SU-DHL-6 (cell line): ENCODE data around the gene EEF2KMT.
"Not testable (repeated sequence)": the region's sequence is repeated elsewhere in the genome, so short reads cannot be mapped to it uniquely, and the experiment has no call there.

ENCODE experiments used
- EZH2phosphoT487 ChIP-seq: fragments of 200-600 bp; sonication (generic), shearing (Covaris generic); conservative IDR thresholded peaks from 2 replicates; pipeline ENCODE4 v1.6.1; 2018; ENCODE audit warnings: mild to moderate bottlenecking, antibody characterized with exemption, low read length, moderate library complexity, mixed read lengths
- TF ChIP-seq, protein P1 (sequence below): fragments of 200-600 bp; sonication (generic); IDR thresholded peaks from one replicate; pipeline ENCODE4 v1.5.1; 2017; ENCODE audit warnings: antibody characterized with exemption, mild to moderate bottlenecking, low read length, moderate library complexity; ENCODE audit not compliant: insufficient read depth, poor library complexity, severe bottlenecking

DNA sequence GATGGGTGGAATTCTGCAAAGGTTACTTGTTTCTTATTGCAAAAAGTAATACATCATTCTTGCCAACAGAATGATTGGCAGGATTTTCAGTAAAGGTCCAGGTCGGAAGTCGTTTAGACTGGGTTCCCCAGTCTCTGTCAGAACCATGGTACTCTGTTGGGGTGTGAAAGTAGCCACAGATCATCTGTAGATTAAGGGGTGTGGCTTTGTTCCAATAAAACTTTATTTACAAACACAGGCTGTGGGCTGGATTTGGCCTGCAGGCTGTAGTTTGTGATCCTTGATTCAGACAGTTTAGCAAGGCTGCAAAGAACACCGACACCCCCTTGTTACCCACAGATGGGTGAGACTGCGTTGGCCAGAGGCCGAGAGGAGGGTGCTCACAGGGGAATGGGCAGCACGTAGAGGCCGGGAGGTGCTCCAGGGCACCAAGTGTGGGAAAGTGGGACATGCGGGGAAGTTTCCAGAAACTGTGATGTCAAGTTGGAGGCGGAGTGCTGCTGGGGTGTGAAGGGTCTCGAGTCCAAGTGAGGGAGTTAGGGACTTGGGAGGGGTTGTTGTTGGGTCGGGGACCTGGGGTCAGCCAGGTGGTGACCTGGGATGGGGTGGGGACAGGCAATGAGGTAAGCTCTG, 13.4 kb downstream of the EEF2KMT start:
- TF ChIP-seq, protein P1, sequence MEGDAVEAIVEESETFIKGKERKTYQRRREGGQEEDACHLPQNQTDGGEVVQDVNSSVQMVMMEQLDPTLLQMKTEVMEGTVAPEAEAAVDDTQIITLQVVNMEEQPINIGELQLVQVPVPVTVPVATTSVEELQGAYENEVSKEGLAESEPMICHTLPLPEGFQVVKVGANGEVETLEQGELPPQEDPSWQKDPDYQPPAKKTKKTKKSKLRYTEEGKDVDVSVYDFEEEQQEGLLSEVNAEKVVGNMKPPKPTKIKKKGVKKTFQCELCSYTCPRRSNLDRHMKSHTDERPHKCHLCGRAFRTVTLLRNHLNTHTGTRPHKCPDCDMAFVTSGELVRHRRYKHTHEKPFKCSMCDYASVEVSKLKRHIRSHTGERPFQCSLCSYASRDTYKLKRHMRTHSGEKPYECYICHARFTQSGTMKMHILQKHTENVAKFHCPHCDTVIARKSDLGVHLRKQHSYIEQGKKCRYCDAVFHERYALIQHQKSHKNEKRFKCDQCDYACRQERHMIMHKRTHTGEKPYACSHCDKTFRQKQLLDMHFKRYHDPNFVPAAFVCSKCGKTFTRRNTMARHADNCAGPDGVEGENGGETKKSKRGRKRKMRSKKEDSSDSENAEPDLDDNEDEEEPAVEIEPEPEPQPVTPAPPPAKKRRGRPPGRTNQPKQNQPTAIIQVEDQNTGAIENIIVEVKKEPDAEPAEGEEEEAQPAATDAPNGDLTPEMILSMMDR, result not testable (repeated sequence)
- not testable (repeated sequence) for TF ChIP-seq EZH2phosphoT487
